HG02642 (cell line): Measurements from ENCODE around the gene C10orf88.
A peak's percentile ranks its signal among the peaks of the same experiment; 100 is the strongest.

Experiments used
- ATAC-seq: cut with Tn5 transposase; IDR thresholded peaks from one replicate; pipeline ENCODE4 v1.9.1; 2021; ENCODE audit warnings: mild to moderate bottlenecking; ENCODE audit not compliant: unreplicated experiment, poor library complexity

Gene C10orf88

GRCh38 chr10:122953902-122954730 lies at the start of gene C10orf88:
Gene C10orf88, minus strand, starts transcription at chr10:122954227. Its CDS starts 49 bp downstream, at chr10:122954178.
- ATAC-seq: peak; percentile 98

- ATAC-seq: no peak
Measured at GRCh38 chr10:123001370-123001769, 47.3 kb upstream of the C10orf88 start.

- no peak for ATAC-seq
Measured at GRCh38 chr10:123000155-123000554, 46.1 kb upstream of the C10orf88 start.

GRCh38 chr10:122999347-122999746 lies 45.3 kb upstream of the C10orf88 start:
- ATAC-seq: no peak

GRCh38 chr10:122998934-122999333 lies 44.9 kb upstream of the C10orf88 start:
- no peak for ATAC-seq

GRCh38 chr10:122998360-122998917 lies 44.4 kb upstream of the C10orf88 start:
- ATAC-seq: no peak

GRCh38 chr10:122997864-122998263 lies 43.8 kb upstream of the C10orf88 start:
- ATAC-seq: no peak

GRCh38 chr10:122995936-122996335 lies 41.9 kb upstream of the C10orf88 start:
- no peak for ATAC-seq

GRCh38 chr10:122993797-122994336 lies 39.8 kb upstream of the C10orf88 start:
- ATAC-seq: no peak

- ATAC-seq: no peak
Measured at GRCh38 chr10:122992031-122992585, 38.1 kb upstream of the C10orf88 start.

GRCh38 chr10:122990278-122990677 lies 36.3 kb upstream of the C10orf88 start:
- no peak for ATAC-seq

GRCh38 chr10:122988501-122988900 lies 34.5 kb upstream of the C10orf88 start:
- no peak for ATAC-seq

GRCh38 chr10:122986335-122986734 lies 32.3 kb upstream of the C10orf88 start:
- no peak for ATAC-seq

GRCh38 chr10:122984708-122985107 lies 30.7 kb upstream of the C10orf88 start:
- no peak for ATAC-seq

GRCh38 chr10:122983898-122984297 lies 29.9 kb upstream of the C10orf88 start:
- ATAC-seq: no peak

- ATAC-seq: no peak
Measured at GRCh38 chr10:122981066-122981464, 27.0 kb upstream of the C10orf88 start.

GRCh38 chr10:122980209-122981065 lies 26.4 kb upstream of the C10orf88 start, which contains the start of gene PSTK:
Gene PSTK, plus strand, starts transcription at chr10:122980401. Its CDS starts 79 bp downstream, at chr10:122980480.
- peak; percentile 98 for ATAC-seq

- ATAC-seq: no peak
Measured at GRCh38 chr10:122974543-122975064, 20.6 kb upstream of the C10orf88 start.

- no peak for ATAC-seq
Measured at GRCh38 chr10:122974023-122974422, 20.0 kb upstream of the C10orf88 start.

GRCh38 chr10:122968698-122969097 lies 14.7 kb upstream of the C10orf88 start:
- ATAC-seq: no peak
